H9 (cell line): ENCODE measurements around the gene NKAPL. TPM values are rescaled to one million over a fixed set of nuclear protein-coding genes. Genes with fewer than 3 reads are reported as not detected.

Experiments
- DNase-seq: peaks from one replicate; pipeline ENCODE4 v3.0.0-alpha.2; 2017
- H2AFZ ChIP-seq: one replicate; pipeline ENCODE4 v1.6.1; 2013; ENCODE audit warnings: mild to moderate bottlenecking, low read length, control low read depth, moderate library complexity
- H2AK5ac ChIP-seq: 2 replicates; pipeline ENCODE4 v1.6.1; 2013; ENCODE audit warnings: low read length, control low read depth, mixed read lengths; ENCODE audit not compliant: insufficient read length
- H2BK120ac ChIP-seq: one replicate; pipeline ENCODE4 v1.6.1; 2013; ENCODE audit warnings: low read depth, mild to moderate bottlenecking, low read length, control low read depth, inconsistent platforms; ENCODE audit not compliant: poor library complexity, severe bottlenecking
- H2BK12ac ChIP-seq: 2 replicates; pipeline ENCODE4 v1.6.1; 2013; ENCODE audit warnings: low read length, control low read depth, mixed read lengths, low read depth; ENCODE audit not compliant: insufficient read length
- H2BK15ac ChIP-seq: 2 replicates; pipeline ENCODE4 v1.6.1; 2013; ENCODE audit warnings: low read depth, low read length, control low read depth
- H2BK20ac ChIP-seq: one replicate; pipeline ENCODE4 v1.6.1; 2013; ENCODE audit warnings: low read depth, mild to moderate bottlenecking, low read length, control low read depth, inconsistent platforms; ENCODE audit not compliant: poor library complexity, severe bottlenecking
- H2BK5ac ChIP-seq: 2 replicates; pipeline ENCODE4 v1.6.1; 2013; ENCODE audit warnings: low read length, control low read depth, mixed read lengths; ENCODE audit not compliant: insufficient read length
- H3K14ac ChIP-seq: 2 replicates; pipeline ENCODE4 v1.6.1; 2013; ENCODE audit warnings: low read length, control low read depth; ENCODE audit not compliant: insufficient read depth
- H3K18ac ChIP-seq: 2 replicates; pipeline ENCODE4 v1.6.1; 2013; ENCODE audit warnings: low read depth, mild to moderate bottlenecking, mixed read lengths, low read length, control low read depth; ENCODE audit not compliant: insufficient read length
- H3K23ac ChIP-seq: 2 replicates; pipeline ENCODE4 v1.6.1; 2013; ENCODE audit warnings: low read length, control low read depth, mixed read lengths, low read depth; ENCODE audit not compliant: insufficient read length
- H3K23me2 ChIP-seq: 2 replicates; pipeline ENCODE4 v1.6.1; 2013; ENCODE audit warnings: low read depth, mild to moderate bottlenecking, mixed read lengths, low read length, control low read depth; ENCODE audit not compliant: insufficient read length, poor library complexity, severe bottlenecking
- H3K27ac ChIP-seq: 2 replicates; pipeline ENCODE4 v1.5.1; 2013; ENCODE audit warnings: low read length, control low read depth, mixed read lengths, low read depth; ENCODE audit not compliant: insufficient read length
- H3K27me3 ChIP-seq: 2 replicates; pipeline ENCODE4 v1.6.1; 2013; ENCODE audit warnings: low read length, control low read depth, inconsistent platforms; ENCODE audit not compliant: insufficient read depth
- H3K4ac ChIP-seq: 2 replicates; pipeline ENCODE4 v1.6.1; 2013; ENCODE audit warnings: low read depth, mild to moderate bottlenecking, control low read depth, inconsistent platforms, low read length, moderate library complexity
- H3K4me1 ChIP-seq: 2 replicates; pipeline ENCODE4 v1.6.1; 2013; ENCODE audit warnings: low read length, control low read depth, inconsistent platforms; ENCODE audit not compliant: insufficient read depth
- H3K4me2 ChIP-seq: 2 replicates; pipeline ENCODE4 v1.6.1; 2013; ENCODE audit warnings: low read length, control low read depth, mixed read lengths; ENCODE audit not compliant: insufficient read length, insufficient read depth
- H3K56ac ChIP-seq: 2 replicates; pipeline ENCODE4 v1.6.1; 2013; ENCODE audit warnings: low read depth, mild to moderate bottlenecking, mixed read lengths, low read length, control low read depth; ENCODE audit not compliant: insufficient read length
- H3K79me1 ChIP-seq: 2 replicates; pipeline ENCODE4 v1.6.1; 2013; ENCODE audit warnings: low read depth, mild to moderate bottlenecking, moderate library complexity, low read length, control low read depth, inconsistent platforms; ENCODE audit not compliant: insufficient read depth, poor library complexity, severe bottlenecking
- H3K79me2 ChIP-seq: 2 replicates; pipeline ENCODE4 v1.6.1; 2013; ENCODE audit warnings: low read length, control low read depth, inconsistent platforms; ENCODE audit not compliant: insufficient read depth
- H3K9ac ChIP-seq: 2 replicates; pipeline ENCODE4 v1.6.1; 2013; ENCODE audit warnings: low read length, control low read depth, mixed read lengths; ENCODE audit not compliant: insufficient read length; ENCODE audit errors: extremely low read depth
- H3K9me3 ChIP-seq: one replicate; pipeline ENCODE4 v1.6.1; 2013; ENCODE audit warnings: low read depth, low read length, inconsistent platforms; ENCODE audit not compliant: control insufficient read depth
- H3T11ph ChIP-seq: one replicate; pipeline ENCODE4 v1.6.1; 2013; ENCODE audit warnings: mild to moderate bottlenecking, low read length, control low read depth, inconsistent platforms
- H4K20me1 ChIP-seq: one replicate; pipeline ENCODE4 v1.6.1; 2013; ENCODE audit not compliant: control insufficient read depth, insufficient read length, insufficient read depth
- H4K5ac ChIP-seq: 2 replicates; pipeline ENCODE4 v1.6.1; 2013; ENCODE audit warnings: low read depth, mild to moderate bottlenecking, mixed read lengths, low read length, control low read depth; ENCODE audit not compliant: insufficient read length
- H4K8ac ChIP-seq: replicated peaks from 2 replicates; pipeline ENCODE4 v1.6.1; 2013; ENCODE audit warnings: low read length, control low read depth, mixed read lengths, low read depth; ENCODE audit not compliant: insufficient read length
- H4K91ac ChIP-seq: 2 replicates; pipeline ENCODE4 v1.6.1; 2013; ENCODE audit warnings: low read depth, mild to moderate bottlenecking, moderate library complexity, mixed read lengths, low read length, control low read depth; ENCODE audit not compliant: insufficient read length
- H3K27ac Mint-ChIP-seq, 3 experiments: 2 replicates in 2 of 3; 3 replicates in 1 of 3; pipeline ENCODE4 v1.8.0; 2020 to 2021; ENCODE audit warnings: mixed read lengths in 3 of 3, mild to moderate bottlenecking in 1 of 3, moderate library complexity in 1 of 3
- H3K27me3 Mint-ChIP-seq: 2 replicates; pipeline ENCODE4 v1.8.0; 2021; ENCODE audit warnings: low read depth, mild to moderate bottlenecking, moderate library complexity, mixed read lengths
- H3K36me3 Mint-ChIP-seq, 3 experiments: 2 replicates in 2 of 3; 3 replicates in 1 of 3; pipeline ENCODE4 v1.8.0; 2020 to 2021; ENCODE audit warnings: low read depth in 3 of 3, mixed read lengths in 3 of 3; ENCODE audit not compliant: insufficient read depth in 1 of 3
- H3K4me1 Mint-ChIP-seq, 2 experiments: 2 replicates each; pipeline ENCODE4 v1.8.0; 2020; ENCODE audit warnings: mixed read lengths in 2 of 2
- H3K4me3 Mint-ChIP-seq, 2 experiments: 2 replicates in 1 of 2; 3 replicates in 1 of 2; pipeline ENCODE4 v1.8.0; 2020 to 2021; ENCODE audit warnings: mild to moderate bottlenecking in 2 of 2, mixed read lengths in 2 of 2, moderate library complexity in 1 of 2
- H3K9me3 Mint-ChIP-seq, 2 experiments: 2 replicates in 1 of 2; 3 replicates in 1 of 2; pipeline ENCODE4 v1.8.0; 2020; ENCODE audit warnings: mild to moderate bottlenecking in 2 of 2, mixed read lengths in 2 of 2, moderate library complexity in 1 of 2
- WGBS: extraction: QIAGEN DNeasy Blood & Tissue Kit; methylation state at CpG from one replicate; pipeline ENCODE4 v1.1.7; 2013; ENCODE audit warnings: missing lambda C conversion rate, low lambda C conversion rate, mixed read lengths; ENCODE audit not compliant: insufficient read length; ENCODE audit errors: extremely low coverage; 5-methylcytosine and 5-hydroxymethylcytosine counted together
- total RNA-seq: library from RNA; stranded (reverse); gene quantifications from 2 replicates; pipeline ENCODE4 v1.2.1, GENCODE V29; 2021
- TF ChIP-seq, protein P1 (sequence below): fragments of 200-600 bp; sonication (generic); conservative IDR thresholded peaks from 3 replicates; pipeline ENCODE4 v1.8.0; 2021; ENCODE audit warnings: antibody characterized with exemption, mild to moderate bottlenecking

Gene NKAPL
- total RNA-seq, 1 experiment from 2014 or later = not detected

DNA sequence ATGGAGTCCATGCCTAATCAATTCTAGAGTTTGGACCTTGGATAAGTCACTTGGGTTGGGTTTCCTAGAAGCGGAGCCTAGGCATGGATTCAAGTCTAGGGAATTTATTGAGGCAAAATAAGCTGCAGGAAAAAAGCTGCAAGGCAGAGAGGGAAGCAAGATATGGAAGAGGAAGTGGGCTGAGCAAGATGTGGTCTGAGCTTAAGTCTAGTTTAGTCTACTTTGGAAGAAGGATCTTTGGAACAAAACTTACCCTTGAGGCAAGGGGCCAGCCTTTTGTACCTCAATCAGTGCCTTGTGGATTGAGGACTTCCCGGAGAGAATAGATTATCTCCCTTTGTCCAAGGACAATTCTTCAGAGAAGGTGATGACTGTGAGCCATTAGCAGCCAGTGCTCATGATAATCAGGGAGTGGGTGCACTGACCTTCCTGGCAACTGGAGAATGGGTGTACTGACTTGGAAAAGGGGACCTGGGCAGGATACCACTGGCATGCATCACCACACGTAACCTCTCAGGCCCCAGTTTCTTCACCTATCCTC is 23.1 kb upstream of the NKAPL start:
- no peak overlapping the region for H2BK120ac ChIP-seq
- no CpG with 5 or more reads among the region's 3 CpGs for WGBS
- no peaks in the 10 kb centered on the region for H3K23me2 ChIP-seq
- H3K79me1 ChIP-seq = no peaks in the 10 kb centered on the region
- no peak overlapping the region for H3K4ac ChIP-seq
- H2AFZ ChIP-seq = no peak overlapping the region
- Mint-ChIP-seq H3K4me3 (no peak overlapping the region), H3K9me3 (peaks cover 0 to 2% of the 10 kb centered on the region in 2 experiments; a peak in 2 of 5 replicates), H3K27ac (peak overlapping the region in 2 of 3 experiments; percentile 1 to 47; a peak in 2 of 7 replicates), H3K36me3 (peaks cover 22 to 45% (median 37%) of the 10 kb centered on the region in 3 experiments), H3K27me3 (no peaks in the 10 kb centered on the region), H3K4me1 (peaks cover 5 to 12% of the 10 kb centered on the region in 2 experiments)
- TF ChIP-seq, protein P1, sequence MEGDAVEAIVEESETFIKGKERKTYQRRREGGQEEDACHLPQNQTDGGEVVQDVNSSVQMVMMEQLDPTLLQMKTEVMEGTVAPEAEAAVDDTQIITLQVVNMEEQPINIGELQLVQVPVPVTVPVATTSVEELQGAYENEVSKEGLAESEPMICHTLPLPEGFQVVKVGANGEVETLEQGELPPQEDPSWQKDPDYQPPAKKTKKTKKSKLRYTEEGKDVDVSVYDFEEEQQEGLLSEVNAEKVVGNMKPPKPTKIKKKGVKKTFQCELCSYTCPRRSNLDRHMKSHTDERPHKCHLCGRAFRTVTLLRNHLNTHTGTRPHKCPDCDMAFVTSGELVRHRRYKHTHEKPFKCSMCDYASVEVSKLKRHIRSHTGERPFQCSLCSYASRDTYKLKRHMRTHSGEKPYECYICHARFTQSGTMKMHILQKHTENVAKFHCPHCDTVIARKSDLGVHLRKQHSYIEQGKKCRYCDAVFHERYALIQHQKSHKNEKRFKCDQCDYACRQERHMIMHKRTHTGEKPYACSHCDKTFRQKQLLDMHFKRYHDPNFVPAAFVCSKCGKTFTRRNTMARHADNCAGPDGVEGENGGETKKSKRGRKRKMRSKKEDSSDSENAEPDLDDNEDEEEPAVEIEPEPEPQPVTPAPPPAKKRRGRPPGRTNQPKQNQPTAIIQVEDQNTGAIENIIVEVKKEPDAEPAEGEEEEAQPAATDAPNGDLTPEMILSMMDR = no peak
- H3K9me3 ChIP-seq = no peaks in the 10 kb centered on the region
- H3K79me2 ChIP-seq = no peaks in the 10 kb centered on the region
- no peak overlapping the region for H2AK5ac ChIP-seq
- H4K5ac ChIP-seq = no peak overlapping the region
- no peak overlapping the region for H3K4me2 ChIP-seq
- no peak overlapping the region for H3K14ac ChIP-seq
- H3K27ac ChIP-seq = no peak overlapping the region
- no peak overlapping the region for H2BK20ac ChIP-seq
- H2BK15ac ChIP-seq = no peak overlapping the region
- no peak overlapping the region for H4K8ac ChIP-seq
- no peaks in the 10 kb centered on the region for H3K27me3 ChIP-seq
- no peak overlapping the region for H4K91ac ChIP-seq
- no peaks in the 10 kb centered on the region for H3K4me1 ChIP-seq
- no peak overlapping the region for H3K9ac ChIP-seq
- DNase-seq = no peak
- no peak overlapping the region for H3T11ph ChIP-seq
- no peak overlapping the region for H2BK12ac ChIP-seq
- H2BK5ac ChIP-seq = no peak overlapping the region
- H4K20me1 ChIP-seq = no peaks in the 10 kb centered on the region
- H3K56ac ChIP-seq = no peak overlapping the region
- no peak overlapping the region for H3K18ac ChIP-seq
- no peak overlapping the region for H3K23ac ChIP-seq
